CD14-positive monocyte (primary cell): ENCODE data around the gene SOX21. TPM values are rescaled to one million over a fixed set of nuclear protein-coding genes. Genes with fewer than 3 reads are reported as not detected.

Source experiments
- DNase-seq, 3 donors: peaks; one replicate each; pipeline ENCODE4 v3.0.0-alpha.2; 2011 to 2022
- H2AFZ ChIP-seq: 2 replicates; pipeline ENCODE4 v1.6.0; 2012; ENCODE audit warnings: mild to moderate bottlenecking, low read depth, low read length, inconsistent platforms; ENCODE audit not compliant: insufficient read depth, poor library complexity, severe bottlenecking
- H3K27ac ChIP-seq, 2 donors: 1 replicate in 1 of 2; 2 replicates in 1 of 2; pipeline ENCODE4 v1.5.1; 2012 to 2013; ENCODE audit warnings: low read length in 2 of 2, control low read depth in 1 of 2, inconsistent platforms in 1 of 2, low read depth in 1 of 2, mild to moderate bottlenecking in 1 of 2
- H3K27me3 ChIP-seq, 2 donors: one replicate each; pipeline versions ENCODE4 v1.6.0 to v1.6.1; 2011 to 2013; ENCODE audit warnings: low read length in 2 of 2; ENCODE audit not compliant: control insufficient read depth in 2 of 2, insufficient read depth in 2 of 2
- H3K36me3 ChIP-seq, 2 donors: replicated peaks in 1 of 2; 1 replicate in 1 of 2; 2 replicates in 1 of 2; pipeline versions ENCODE4 v1.5.1 to v1.6.1; 2012 to 2013; ENCODE audit warnings: low read length in 2 of 2, control low read depth in 1 of 2, inconsistent platforms in 1 of 2, mild to moderate bottlenecking in 1 of 2; ENCODE audit not compliant: insufficient read depth in 2 of 2, control insufficient read depth in 1 of 2
- H3K4me1 ChIP-seq, 2 donors: 1 replicate in 1 of 2; 2 replicates in 1 of 2; pipeline versions ENCODE4 v1.5.1 to v1.6.1; 2012 to 2013; ENCODE audit warnings: low read length in 2 of 2, control low read depth in 1 of 2, inconsistent platforms in 1 of 2, mild to moderate bottlenecking in 1 of 2, moderate library complexity in 1 of 2; ENCODE audit not compliant: insufficient read depth in 2 of 2, control insufficient read depth in 1 of 2
- H3K4me2 ChIP-seq: replicated peaks from 2 replicates; pipeline ENCODE3; 2012; ENCODE audit warnings: low read length, moderate library complexity, mild to moderate bottlenecking; ENCODE audit not compliant: poor library complexity, severe bottlenecking; ENCODE audit errors: extremely low read depth
- H3K4me3 ChIP-seq, 3 experiments: fragments of 200-600 bp in 1 of 3; sonication (generic) in 1 of 3; replicated peaks in 1 of 3; 1 replicate in 2 of 3; 2 replicates in 1 of 3; pipeline ENCODE4 v1.5.1; 2011 to 2013; ENCODE audit warnings: low read length in 3 of 3, mild to moderate bottlenecking in 3 of 3, control low read depth in 2 of 3, low read depth in 2 of 3, inconsistent platforms in 1 of 3, moderate library complexity in 1 of 3
- H3K79me2 ChIP-seq: 2 replicates; pipeline ENCODE4 v1.6.0; 2012; ENCODE audit warnings: mild to moderate bottlenecking, control low read depth, inconsistent platforms, low read length, moderate library complexity; ENCODE audit not compliant: insufficient read depth
- H3K9ac ChIP-seq: 2 replicates; pipeline ENCODE4 v1.6.0; 2017; ENCODE audit warnings: low read length, mild to moderate bottlenecking; ENCODE audit not compliant: insufficient read depth, poor library complexity, severe bottlenecking
- H3K9me3 ChIP-seq, 2 donors: replicated peaks in 1 of 2; 1 replicate in 1 of 2; 2 replicates in 1 of 2; pipeline versions ENCODE4 v1.5.1 to v1.6.1; 2012 to 2013; ENCODE audit warnings: low read length in 2 of 2, control low read depth in 1 of 2; ENCODE audit not compliant: control insufficient read depth in 1 of 2, insufficient read depth in 1 of 2
- H4K20me1 ChIP-seq: 2 replicates; pipeline ENCODE4 v1.6.0; 2012; ENCODE audit warnings: mild to moderate bottlenecking, low read length, control low read depth, moderate library complexity; ENCODE audit not compliant: insufficient read depth
- H3K27ac Mint-ChIP-seq, 7 donors: one replicate each; pipeline ENCODE4 v1.8.0; 2020; ENCODE audit warnings: mild to moderate bottlenecking in 7 of 7, mixed read lengths in 7 of 7, moderate library complexity in 6 of 7, inconsistent platforms in 2 of 7
- H3K27me3 Mint-ChIP-seq, 3 donors: one replicate each; pipeline ENCODE4 v1.8.0; 2021 to 2022; ENCODE audit warnings: low read depth in 3 of 3, mild to moderate bottlenecking in 3 of 3, mixed read lengths in 3 of 3, moderate library complexity in 3 of 3, inconsistent platforms in 1 of 3
- H3K36me3 Mint-ChIP-seq, 2 donors: one replicate each; pipeline ENCODE4 v1.8.0; 2020; ENCODE audit warnings: mixed read lengths in 2 of 2, inconsistent platforms in 1 of 2, mild to moderate bottlenecking in 1 of 2
- H3K4me1 Mint-ChIP-seq: one replicate; pipeline ENCODE4 v1.8.0; 2020; ENCODE audit warnings: mild to moderate bottlenecking, mixed read lengths
- H3K4me3 Mint-ChIP-seq, 2 donors: one replicate each; pipeline ENCODE4 v1.8.0; 2020; ENCODE audit warnings: mild to moderate bottlenecking in 2 of 2, mixed read lengths in 2 of 2, moderate library complexity in 1 of 2
- H3K9me3 Mint-ChIP-seq, 7 donors: one replicate each; pipeline ENCODE4 v1.8.0; 2020 to 2022; ENCODE audit warnings: mixed read lengths in 7 of 7, mild to moderate bottlenecking in 6 of 7, moderate library complexity in 6 of 7, inconsistent platforms in 2 of 7
- CTCF ChIP-seq: fragments of 200-600 bp; IDR thresholded peaks from one replicate; pipeline ENCODE4 v1.8.0; 2022; ENCODE audit warnings: antibody characterized with exemption, mild to moderate bottlenecking
- WGBS: methylation state at CpG from one replicate; pipeline ENCODE4 v1.1.5; 2013; ENCODE audit warnings: missing lambda C conversion rate; ENCODE audit not compliant: insufficient coverage; 5-methylcytosine and 5-hydroxymethylcytosine counted together
- intact Hi-C, 2 donors: fragments of 100-400 bp; cut with micrococcal nuclease; formaldehyde crosslinking; loops; one replicate each; pipeline versions ENCODE4 v1.15.0 to v1.15.1; 2023
- polyA plus RNA-seq, 3 donors: library from polyadenylated mRNA; depleted of rRNA in 1 of 3; unstranded in 2 of 3; stranded (reverse) in 1 of 3; fragments of 300-500 nt in 2 of 3; fragments of >200 nt in 1 of 3; fragmentation: Illumina TruSeq in 2 of 3; gene quantifications; 1 replicate in 2 of 3; 2 replicates in 1 of 3; pipeline ENCODE4 v1.2.3, GENCODE V29; 2012 to 2021

SOX21 gene
- polyA plus RNA-seq, 3 donors, result not detected

GRCh38 chr13:94708031-94708859, 4.1 kb downstream of the SOX21 start:
- peak overlapping the region; percentile 13 for H2AFZ ChIP-seq
- no peak overlapping the region for H3K4me3 ChIP-seq
- H3K4me1 ChIP-seq, result peaks cover 13 to 29% of the 10 kb centered on the region in 2 donors
- no peak overlapping the region for H3K4me2 ChIP-seq
- 10% methylated on average over 8 of the region's 31 CpGs for WGBS
- Mint-ChIP-seq H3K4me1 (peaks cover 31% of the 10 kb centered on the region), H3K27ac (peak overlapping the region in 1 of 7 donors; percentile 54), H3K9me3 (peaks cover 0 to 25% (median 15%) of the 10 kb centered on the region in 7 donors), H3K4me3 (peak overlapping the region in 1 of 2 donors; percentile 90), H3K36me3 (peaks cover 0 to 12% of the 10 kb centered on the region in 2 donors), H3K27me3 (peaks cover 84 to 96% (median 85%) of the 10 kb centered on the region in 3 donors)
- DNase-seq, result no peak
- H4K20me1 ChIP-seq, result no peaks in the 10 kb centered on the region
- H3K36me3 ChIP-seq, result no peaks in the 10 kb centered on the region
- no peak overlapping the region for H3K9ac ChIP-seq
- peaks cover 74 to 92% of the 10 kb centered on the region in 2 donors for H3K27me3 ChIP-seq
- no peak for TF ChIP-seq CTCF
- no peak overlapping the region for H3K27ac ChIP-seq
- intact Hi-C loops, result no loop called here
- H3K79me2 ChIP-seq, result no peaks in the 10 kb centered on the region
- peaks cover 0 to 43% of the 10 kb centered on the region in 2 donors for H3K9me3 ChIP-seq

GRCh38 chr13:94707400-94708021, 4.8 kb downstream of the SOX21 start:
- Mint-ChIP-seq H3K36me3 (peaks cover 0 to 12% of the 10 kb centered on the region in 2 donors), H3K4me1 (peaks cover 29% of the 10 kb centered on the region), H3K4me3 (peak overlapping the region; percentile 25 to 90), H3K27me3 (peaks cover 89 to 97% (median 90%) of the 10 kb centered on the region in 3 donors), H3K9me3 (peaks cover 0 to 26% (median 15%) of the 10 kb centered on the region in 7 donors), H3K27ac (no peak overlapping the region)
- Histone ChIP-seq H3K9ac (no peak overlapping the region), H2AFZ (peak overlapping the region; percentile 13), H3K4me3 (peak overlapping the region in 1 of 3 experiments; percentile 30), H3K4me2 (peak overlapping the region; percentile 40), H3K9me3 (peaks cover 0 to 46% of the 10 kb centered on the region in 2 donors), H4K20me1 (no peaks in the 10 kb centered on the region), H3K27me3 (peaks cover 80 to 95% of the 10 kb centered on the region in 2 donors), H3K27ac (no peak overlapping the region), H3K4me1 (peaks cover 13 to 21% of the 10 kb centered on the region in 2 donors), H3K36me3 (no peaks in the 10 kb centered on the region), H3K79me2 (no peaks in the 10 kb centered on the region)
- intact Hi-C loops, result no loop called here
- no peak for DNase-seq
- no peak for TF ChIP-seq CTCF
- WGBS, result 8% methylated on average over 27 of the region's 41 CpGs
